Measurements from ENCODE around the gene AUTS2.

The AUTS2 gene

DNA sequence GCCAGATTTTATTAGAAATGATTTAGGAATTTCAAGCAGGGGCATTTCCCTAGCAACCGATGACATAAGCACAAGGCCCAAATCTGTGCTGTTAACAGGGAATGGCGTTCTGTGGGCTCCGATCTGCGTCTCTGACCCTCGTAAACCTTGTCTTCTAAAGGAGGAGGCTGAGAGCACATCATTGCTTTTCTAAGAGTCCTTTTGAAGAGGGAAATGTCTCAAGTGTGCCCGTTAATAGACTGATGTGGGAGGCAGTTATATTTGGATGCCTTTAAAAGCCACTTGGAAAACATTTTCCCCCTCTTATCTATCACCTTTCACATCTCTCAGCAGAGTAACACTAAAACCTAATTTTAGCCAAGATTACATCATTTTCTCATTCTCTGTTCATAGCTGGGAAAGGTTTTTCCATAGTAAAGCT lies 1109.6 kb downstream of the AUTS2 start (continued):
- TF ChIP-seq, protein P1, sequence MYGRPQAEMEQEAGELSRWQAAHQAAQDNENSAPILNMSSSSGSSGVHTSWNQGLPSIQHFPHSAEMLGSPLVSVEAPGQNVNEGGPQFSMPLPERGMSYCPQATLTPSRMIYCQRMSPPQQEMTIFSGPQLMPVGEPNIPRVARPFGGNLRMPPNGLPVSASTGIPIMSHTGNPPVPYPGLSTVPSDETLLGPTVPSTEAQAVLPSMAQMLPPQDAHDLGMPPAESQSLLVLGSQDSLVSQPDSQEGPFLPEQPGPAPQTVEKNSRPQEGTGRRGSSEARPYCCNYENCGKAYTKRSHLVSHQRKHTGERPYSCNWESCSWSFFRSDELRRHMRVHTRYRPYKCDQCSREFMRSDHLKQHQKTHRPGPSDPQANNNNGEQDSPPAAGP (tag by site-specific recombination; IDR thresholded peaks at IDR 0.05) = no peak
- no peak for TF ChIP-seq ZNF544 (tag by site-specific recombination; IDR thresholded peaks at IDR 0.05)
- peak; percentile 59; the same call in 1 of the 2 replicates for TF ChIP-seq ZNF660 (tag by site-specific recombination; IDR thresholded peaks at IDR 0.05)
- TF ChIP-seq ZNF112 (tag by site-specific recombination; IDR thresholded peaks at IDR 0.05) = no peak
- peak; percentile 97 for TF ChIP-seq ZNF843 (tag by site-specific recombination; IDR thresholded peaks at IDR 0.05)
- TF ChIP-seq ZNF223 (tag by site-specific recombination; IDR thresholded peaks at IDR 0.05) = no peak
- TF ChIP-seq, protein P2, sequence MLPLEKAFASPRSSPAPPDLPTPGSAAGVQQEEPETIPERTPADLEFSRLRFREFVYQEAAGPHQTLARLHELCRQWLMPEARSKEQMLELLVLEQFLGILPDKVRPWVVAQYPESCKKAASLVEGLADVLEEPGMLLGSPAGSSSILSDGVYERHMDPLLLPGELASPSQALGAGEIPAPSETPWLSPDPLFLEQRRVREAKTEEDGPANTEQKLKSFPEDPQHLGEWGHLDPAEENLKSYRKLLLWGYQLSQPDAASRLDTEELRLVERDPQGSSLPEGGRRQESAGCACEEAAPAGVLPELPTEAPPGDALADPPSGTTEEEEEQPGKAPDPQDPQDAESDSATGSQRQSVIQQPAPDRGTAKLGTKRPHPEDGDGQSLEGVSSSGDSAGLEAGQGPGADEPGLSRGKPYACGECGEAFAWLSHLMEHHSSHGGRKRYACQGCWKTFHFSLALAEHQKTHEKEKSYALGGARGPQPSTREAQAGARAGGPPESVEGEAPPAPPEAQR (tag by site-specific recombination; IDR thresholded peaks at IDR 0.05) = no peak
- TF ChIP-seq, protein P3, sequence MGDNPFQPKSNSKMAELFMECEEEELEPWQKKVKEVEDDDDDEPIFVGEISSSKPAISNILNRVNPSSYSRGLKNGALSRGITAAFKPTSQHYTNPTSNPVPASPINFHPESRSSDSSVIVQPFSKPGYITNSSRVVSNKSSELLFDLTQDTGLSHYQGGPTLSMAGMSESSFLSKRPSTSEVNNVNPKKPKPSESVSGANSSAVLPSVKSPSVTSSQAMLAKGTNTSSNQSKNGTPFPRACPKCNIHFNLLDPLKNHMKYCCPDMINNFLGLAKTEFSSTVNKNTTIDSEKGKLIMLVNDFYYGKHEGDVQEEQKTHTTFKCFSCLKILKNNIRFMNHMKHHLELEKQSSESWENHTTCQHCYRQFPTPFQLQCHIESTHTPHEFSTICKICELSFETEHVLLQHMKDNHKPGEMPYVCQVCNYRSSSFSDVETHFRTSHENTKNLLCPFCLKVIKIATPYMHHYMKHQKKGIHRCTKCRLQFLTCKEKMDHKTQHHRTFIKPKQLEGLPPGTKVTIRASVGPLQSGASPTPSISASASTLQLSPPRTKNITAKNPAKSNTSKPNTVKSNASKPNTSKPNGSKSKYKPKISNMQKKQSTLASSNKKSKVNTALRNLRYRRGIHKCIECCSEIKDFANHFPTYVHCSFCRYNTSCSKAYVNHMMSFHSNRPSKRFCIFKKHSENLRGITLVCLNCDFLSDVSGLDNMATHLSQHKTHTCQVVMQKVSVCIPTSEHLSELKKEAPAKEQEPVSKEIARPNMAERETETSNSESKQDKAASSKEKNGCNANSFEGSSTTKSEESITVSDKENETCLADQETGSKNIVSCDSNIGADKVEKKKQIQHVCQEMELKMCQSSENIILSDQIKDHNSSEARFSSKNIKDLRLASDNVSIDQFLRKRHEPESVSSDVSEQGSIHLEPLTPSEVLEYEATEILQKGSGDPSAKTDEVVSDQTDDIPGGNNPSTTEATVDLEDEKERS (tag by site-specific recombination; IDR thresholded peaks at IDR 0.05) = no peak
- TF ChIP-seq ZFP69B (tag by site-specific recombination; IDR thresholded peaks at IDR 0.05) = peak; percentile 82
- no peak for TF ChIP-seq GLIS2 (tag by site-specific recombination; IDR thresholded peaks at IDR 0.05)
- peak; percentile 89 for TF ChIP-seq OVOL3 (tag by site-specific recombination; IDR thresholded peaks at IDR 0.05)
- TF ChIP-seq, protein P4, sequence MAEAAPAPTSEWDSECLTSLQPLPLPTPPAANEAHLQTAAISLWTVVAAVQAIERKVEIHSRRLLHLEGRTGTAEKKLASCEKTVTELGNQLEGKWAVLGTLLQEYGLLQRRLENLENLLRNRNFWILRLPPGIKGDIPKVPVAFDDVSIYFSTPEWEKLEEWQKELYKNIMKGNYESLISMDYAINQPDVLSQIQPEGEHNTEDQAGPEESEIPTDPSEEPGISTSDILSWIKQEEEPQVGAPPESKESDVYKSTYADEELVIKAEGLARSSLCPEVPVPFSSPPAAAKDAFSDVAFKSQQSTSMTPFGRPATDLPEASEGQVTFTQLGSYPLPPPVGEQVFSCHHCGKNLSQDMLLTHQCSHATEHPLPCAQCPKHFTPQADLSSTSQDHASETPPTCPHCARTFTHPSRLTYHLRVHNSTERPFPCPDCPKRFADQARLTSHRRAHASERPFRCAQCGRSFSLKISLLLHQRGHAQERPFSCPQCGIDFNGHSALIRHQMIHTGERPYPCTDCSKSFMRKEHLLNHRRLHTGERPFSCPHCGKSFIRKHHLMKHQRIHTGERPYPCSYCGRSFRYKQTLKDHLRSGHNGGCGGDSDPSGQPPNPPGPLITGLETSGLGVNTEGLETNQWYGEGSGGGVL (tag by site-specific recombination; IDR thresholded peaks at IDR 0.05) = peak; percentile 87
- TF ChIP-seq ZNF677 (tag by site-specific recombination; IDR thresholded peaks at IDR 0.05) = no peak
- TF ChIP-seq, protein P5, sequence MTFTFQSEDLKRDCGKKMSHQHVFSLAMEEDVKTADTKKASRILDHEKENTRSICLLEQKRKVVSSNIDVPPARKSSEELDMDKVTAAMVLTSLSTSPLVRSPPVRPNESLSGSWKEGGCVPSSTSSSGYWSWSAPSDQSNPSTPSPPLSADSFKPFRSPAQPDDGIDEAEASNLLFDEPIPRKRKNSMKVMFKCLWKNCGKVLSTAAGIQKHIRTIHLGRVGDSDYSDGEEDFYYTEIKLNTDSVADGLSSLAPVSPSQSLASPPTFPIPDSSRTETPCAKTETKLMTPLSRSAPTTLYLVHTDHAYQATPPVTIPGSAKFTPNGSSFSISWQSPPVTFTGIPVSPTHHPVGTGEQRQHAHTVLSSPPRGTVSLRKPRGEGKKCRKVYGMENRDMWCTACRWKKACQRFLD (tag by site-specific recombination; IDR thresholded peaks at IDR 0.05) = no peak
- TF ChIP-seq ZNF621 (tag by site-specific recombination; IDR thresholded peaks at IDR 0.05) = no peak
- TF ChIP-seq ZNF140 (tag by site-specific recombination; IDR thresholded peaks at IDR 0.05) = no peak
- no peak for TF ChIP-seq GLI4 (tag by site-specific recombination; IDR thresholded peaks at IDR 0.05)
- no peak for TF ChIP-seq SCRT2 (tag by site-specific recombination; IDR thresholded peaks at IDR 0.05)
- no peak for TF ChIP-seq HOXC10 (CRISPR knock-in tag; IDR thresholded peaks at IDR 0.05)
- no peak for TF ChIP-seq ZNF530 (tag by site-specific recombination; IDR thresholded peaks at IDR 0.05; ENCODE audit: low read depth)
- no peak for TF ChIP-seq ZNF175 (tag by site-specific recombination; IDR thresholded peaks at IDR 0.05)
- TF ChIP-seq ZNF138 (tag by site-specific recombination; IDR thresholded peaks at IDR 0.05; ENCODE audit: borderline replicate concordance) = no peak
- TF ChIP-seq ZNF426 (tag by site-specific recombination; IDR thresholded peaks at IDR 0.05) = no peak
- TF ChIP-seq ZNF664 (tag by site-specific recombination; IDR thresholded peaks at IDR 0.05) = 0 out of 2 replicates have a peak, but pooled peaks have one; percentile 7
- no peak for TF ChIP-seq ZNF548 (tag by site-specific recombination; IDR thresholded peaks at IDR 0.05)
- TF ChIP-seq, protein P6, sequence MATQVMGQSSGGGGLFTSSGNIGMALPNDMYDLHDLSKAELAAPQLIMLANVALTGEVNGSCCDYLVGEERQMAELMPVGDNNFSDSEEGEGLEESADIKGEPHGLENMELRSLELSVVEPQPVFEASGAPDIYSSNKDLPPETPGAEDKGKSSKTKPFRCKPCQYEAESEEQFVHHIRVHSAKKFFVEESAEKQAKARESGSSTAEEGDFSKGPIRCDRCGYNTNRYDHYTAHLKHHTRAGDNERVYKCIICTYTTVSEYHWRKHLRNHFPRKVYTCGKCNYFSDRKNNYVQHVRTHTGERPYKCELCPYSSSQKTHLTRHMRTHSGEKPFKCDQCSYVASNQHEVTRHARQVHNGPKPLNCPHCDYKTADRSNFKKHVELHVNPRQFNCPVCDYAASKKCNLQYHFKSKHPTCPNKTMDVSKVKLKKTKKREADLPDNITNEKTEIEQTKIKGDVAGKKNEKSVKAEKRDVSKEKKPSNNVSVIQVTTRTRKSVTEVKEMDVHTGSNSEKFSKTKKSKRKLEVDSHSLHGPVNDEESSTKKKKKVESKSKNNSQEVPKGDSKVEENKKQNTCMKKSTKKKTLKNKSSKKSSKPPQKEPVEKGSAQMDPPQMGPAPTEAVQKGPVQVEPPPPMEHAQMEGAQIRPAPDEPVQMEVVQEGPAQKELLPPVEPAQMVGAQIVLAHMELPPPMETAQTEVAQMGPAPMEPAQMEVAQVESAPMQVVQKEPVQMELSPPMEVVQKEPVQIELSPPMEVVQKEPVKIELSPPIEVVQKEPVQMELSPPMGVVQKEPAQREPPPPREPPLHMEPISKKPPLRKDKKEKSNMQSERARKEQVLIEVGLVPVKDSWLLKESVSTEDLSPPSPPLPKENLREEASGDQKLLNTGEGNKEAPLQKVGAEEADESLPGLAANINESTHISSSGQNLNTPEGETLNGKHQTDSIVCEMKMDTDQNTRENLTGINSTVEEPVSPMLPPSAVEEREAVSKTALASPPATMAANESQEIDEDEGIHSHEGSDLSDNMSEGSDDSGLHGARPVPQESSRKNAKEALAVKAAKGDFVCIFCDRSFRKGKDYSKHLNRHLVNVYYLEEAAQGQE (tag by site-specific recombination; IDR thresholded peaks at IDR 0.05) = no peak
- no peak for TF ChIP-seq ZNF155 (tag by site-specific recombination; IDR thresholded peaks at IDR 0.05)
- no peak; the same call in 1 of the 2 replicates for TF ChIP-seq ZNF324 (tag by site-specific recombination; IDR thresholded peaks at IDR 0.05)
- TF ChIP-seq RBAK (tag by site-specific recombination; IDR thresholded peaks at IDR 0.05) = no peak
- TF ChIP-seq ZNF558 (tag by site-specific recombination; IDR thresholded peaks at IDR 0.05) = no peak
- no peak for TF ChIP-seq SP2 (tag by site-specific recombination; IDR thresholded peaks at IDR 0.05)
